ENCODE measurements around the gene ELL. TPM values are rescaled to one million over a fixed set of nuclear protein-coding genes. Genes with fewer than 3 reads are reported as not detected.
A peak's percentile ranks its signal among the peaks of the same experiment; 100 is the strongest.

The ELL gene
- total RNA-seq, 4 donors from 2014 or later, result 16.2 to 72.2 (median 18.0) TPM

DNA sequence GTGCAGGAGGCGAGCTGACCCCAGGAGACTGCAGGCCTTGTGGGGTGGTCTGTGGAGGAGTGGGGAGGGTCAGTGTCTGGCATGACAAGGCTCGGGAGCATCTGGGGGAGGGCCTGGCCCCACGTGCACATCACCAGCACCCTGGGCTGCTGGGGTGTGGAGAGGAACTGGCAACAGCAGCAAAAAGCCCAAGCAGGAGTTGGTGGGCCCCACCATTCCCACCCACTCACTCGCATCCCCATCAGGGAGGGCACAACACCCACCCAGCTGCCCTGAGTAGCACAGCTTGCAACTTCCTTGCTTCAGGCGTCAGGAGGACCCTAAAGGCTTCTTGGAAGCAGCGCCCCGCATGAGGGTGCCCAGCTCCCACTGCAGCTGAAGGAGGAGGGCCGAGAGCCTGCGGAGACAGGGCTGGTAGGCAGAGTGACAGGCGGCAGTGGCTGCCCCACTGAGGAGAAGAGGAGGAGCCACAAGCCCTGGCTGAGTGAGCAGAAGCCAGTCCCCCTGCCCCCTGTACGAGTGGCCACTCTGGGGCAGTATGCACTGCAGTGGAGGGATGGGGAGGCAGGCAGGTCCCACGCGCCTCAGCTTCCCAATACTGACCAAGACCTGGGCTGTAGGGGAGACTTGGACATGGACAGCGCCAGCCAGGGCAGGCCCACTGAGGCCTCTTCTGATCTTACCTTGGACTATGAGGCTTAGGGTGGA, 26.5 kb downstream of the ELL start:
- intact Hi-C loops (cut with DNase I; ENCODE audit: low total_unique reads), result no loop called here
- WGBS, 2 donors (ENCODE audit: low coverage in 1 of 2), result 77% methylated on average over 14 of the region's 14 CpGs; no CpG with 5 or more reads in 1 of the 2 donors
- in situ Hi-C loops (cut with MboI; ENCODE audit: low pct_ligation_motif_present in 1 of 4, low pct_unique_long_range_greater_than_20kb in 1 of 4, low sequenced_read_pairs in 3 of 4), result no loop called here
- H3K27ac ChIP-seq, result peak overlapping the region; percentile 44 to 63 (median 62)
- H3K4me1 ChIP-seq, result peaks cover 12 to 67% (median 48%) of the 10 kb centered on the region in 4 donors
- H3K36me3 ChIP-seq, result no peaks in the 10 kb centered on the region
- H3K9me3 ChIP-seq, result no peaks in the 10 kb centered on the region
- DNase-seq, result no peak
- TF ChIP-seq EP300 (IDR thresholded peaks at IDR 0.05; ENCODE audit: low read depth) (no peak), CTCF (IDR thresholded peaks at IDR 0.05) (no peak), POLR2AphosphoS5 (IDR thresholded peaks at IDR 0.05) (no peak), POLR2A (IDR thresholded peaks at IDR 0.05) (no peak)
- H3K27me3 ChIP-seq, result no peaks in the 10 kb centered on the region
- H3K4me3 ChIP-seq, result no peak overlapping the region

GRCh38 chr19:18494267-18494607, 27.6 kb downstream of the ELL start:
- Histone ChIP-seq H3K36me3 (no peaks in the 10 kb centered on the region), H3K4me1 (peaks cover 14 to 60% (median 50%) of the 10 kb centered on the region in 4 donors), H3K27me3 (no peaks in the 10 kb centered on the region), H3K9me3 (no peaks in the 10 kb centered on the region), H3K4me3 (no peak overlapping the region), H3K27ac (peak overlapping the region; percentile 44 to 63 (median 62))
- no peak for TF ChIP-seq CTCF (IDR thresholded peaks at IDR 0.05)
- TF ChIP-seq EP300 (IDR thresholded peaks at IDR 0.05; ENCODE audit: low read depth), result no peak
- no peak for TF ChIP-seq POLR2A (IDR thresholded peaks at IDR 0.05)
- in situ Hi-C loops (cut with MboI; ENCODE audit: low pct_ligation_motif_present in 1 of 4, low pct_unique_long_range_greater_than_20kb in 1 of 4, low sequenced_read_pairs in 3 of 4), result no loop called here
- 56 to 71% methylated on average over 6 to 7 of the region's 7 CpGs for WGBS, 2 donors (ENCODE audit: low coverage in 1 of 2)
- no peak for DNase-seq
- intact Hi-C loops (cut with DNase I; ENCODE audit: low total_unique reads), result no loop called here

- Histone ChIP-seq H3K36me3 (no peaks in the 10 kb centered on the region), H3K4me1 (peaks cover 20 to 63% (median 51%) of the 10 kb centered on the region in 4 donors), H3K27me3 (no peaks in the 10 kb centered on the region), H3K4me3 (no peak overlapping the region), H3K9me3 (no peaks in the 10 kb centered on the region), H3K27ac (peak overlapping the region; percentile 44 to 63 (median 62))
- TF ChIP-seq EP300 (IDR thresholded peaks at IDR 0.05; ENCODE audit: low read depth) (no peak), POLR2AphosphoS5 (IDR thresholded peaks at IDR 0.05) (peak in 2 of 3 donors; percentile 11 to 55), POLR2A (IDR thresholded peaks at IDR 0.05) (no peak)
- 67 to 75% methylated on average over 2 to 13 of the region's 13 CpGs for WGBS, 2 donors (ENCODE audit: low coverage in 1 of 2)
- in situ Hi-C loops (cut with MboI; ENCODE audit: low pct_ligation_motif_present in 1 of 4, low pct_unique_long_range_greater_than_20kb in 1 of 4, low sequenced_read_pairs in 3 of 4), result no loop called here
- DNase-seq, result no peak
- intact Hi-C loops (cut with DNase I; ENCODE audit: low total_unique reads), result no loop called here
These were observed 28.2 kb downstream of the ELL start for GRCh38 chr19:18493440-18494266.

GRCh38 chr19:18491995-18492953, 29.6 kb downstream of the ELL start:
- WGBS, 2 donors (ENCODE audit: low coverage in 1 of 2), result 85 to 88% methylated on average over 7 to 15 of the region's 15 CpGs
- no peaks in the 10 kb centered on the region for H3K9me3 ChIP-seq
- intact Hi-C loops (cut with DNase I; ENCODE audit: low total_unique reads), result no loop called here
- H3K27me3 ChIP-seq, result no peaks in the 10 kb centered on the region
- peaks cover 32 to 66% (median 55%) of the 10 kb centered on the region in 4 donors for H3K4me1 ChIP-seq
- no peak overlapping the region for H3K4me3 ChIP-seq
- H3K36me3 ChIP-seq, result no peaks in the 10 kb centered on the region
- in situ Hi-C loops (cut with MboI; ENCODE audit: low pct_ligation_motif_present in 1 of 4, low pct_unique_long_range_greater_than_20kb in 1 of 4, low sequenced_read_pairs in 3 of 4), result no loop called here
- no peak for DNase-seq
- TF ChIP-seq EP300 (IDR thresholded peaks at IDR 0.05; ENCODE audit: low read depth) (no peak), POLR2AphosphoS5 (IDR thresholded peaks at IDR 0.05) (no peak), CTCF (IDR thresholded peaks at IDR 0.05) (no peak), POLR2A (IDR thresholded peaks at IDR 0.05) (no peak)
- peak overlapping the region in 1 of 4 donors; percentile 44 for H3K27ac ChIP-seq

Measured in transverse colon (tissue), 4 donors.